ENCODE measurements around the gene CLCN4.

Gene CLCN4

DNA sequence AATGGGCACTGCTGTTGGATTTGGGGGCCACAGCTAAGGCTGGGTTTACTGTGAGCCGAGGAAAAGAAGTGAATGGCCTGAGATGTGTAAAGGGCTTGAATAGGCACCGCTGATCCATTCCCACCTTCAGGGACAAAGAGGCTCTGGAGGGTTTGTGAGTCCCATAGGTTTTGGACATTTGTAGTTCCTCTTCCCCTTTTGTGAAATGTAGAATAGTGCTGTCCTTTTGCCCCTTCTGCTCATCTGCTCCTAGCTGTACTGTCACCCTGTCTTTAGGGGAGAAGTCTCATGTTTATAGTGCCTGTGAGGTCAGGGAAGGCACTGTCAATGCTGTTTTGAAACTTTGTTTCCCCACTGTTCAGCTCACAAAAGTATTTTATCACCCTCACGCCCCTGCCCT, 26.4 kb upstream of the CLCN4 start:
- no peak for DNase-seq (ENCODE audit: low read depth)

DNA sequence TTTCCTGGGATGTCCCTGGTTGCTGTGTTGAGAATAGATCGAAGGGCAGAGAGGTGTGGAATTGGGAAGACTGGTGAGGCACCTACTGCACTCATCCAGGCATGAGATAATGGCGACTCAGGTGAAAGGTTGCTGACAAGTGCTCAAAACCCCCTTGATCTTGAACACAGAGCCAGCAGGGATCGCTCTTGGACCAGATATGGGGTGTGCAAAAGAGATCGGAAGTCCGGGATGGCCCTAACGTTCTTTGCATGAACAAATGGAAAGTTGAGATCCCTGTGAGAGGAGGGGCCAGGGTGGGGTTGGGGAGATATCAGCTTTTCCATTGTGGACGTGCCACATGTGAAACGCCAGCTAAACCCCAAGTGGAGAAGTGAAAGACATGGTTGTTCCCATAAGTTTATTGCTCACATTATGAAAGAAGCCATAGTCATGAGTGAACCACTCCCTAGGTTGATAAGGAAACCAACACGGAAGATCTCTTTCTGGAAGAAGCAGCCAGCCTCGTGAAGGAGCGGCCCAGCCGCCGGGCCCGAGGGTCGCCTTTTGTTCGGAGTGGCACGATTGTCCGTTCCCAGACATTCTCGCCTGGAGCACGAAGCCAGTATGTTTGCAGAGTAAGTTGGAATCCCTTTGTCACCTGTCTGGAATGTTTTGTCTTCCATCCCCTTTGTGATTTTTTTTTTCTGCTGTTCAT, 22.6 kb upstream of the CLCN4 start:
- no peak for DNase-seq (ENCODE audit: low read depth)

DNA sequence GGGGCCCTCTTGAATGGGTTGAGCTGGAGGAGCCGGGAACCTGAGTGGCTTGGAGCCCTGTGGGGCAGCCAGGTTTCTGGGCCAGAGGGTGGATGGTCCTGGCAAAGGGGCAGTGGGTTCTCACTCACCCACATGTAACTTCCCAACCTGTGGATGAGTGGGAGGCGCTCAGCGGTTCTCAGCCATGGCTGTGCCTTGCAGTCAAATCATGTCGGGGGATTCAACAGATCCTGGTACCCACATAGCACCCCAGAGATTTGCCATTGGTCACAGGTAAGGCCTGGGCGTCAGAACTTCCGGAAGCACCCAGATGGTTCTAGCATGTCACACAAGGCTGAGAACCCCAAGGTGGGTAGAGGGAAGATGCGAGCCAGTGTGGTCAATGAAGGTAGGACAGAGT, 21.9 kb upstream of the CLCN4 start:
- DNase-seq (ENCODE audit: low read depth), result no peak

DNA sequence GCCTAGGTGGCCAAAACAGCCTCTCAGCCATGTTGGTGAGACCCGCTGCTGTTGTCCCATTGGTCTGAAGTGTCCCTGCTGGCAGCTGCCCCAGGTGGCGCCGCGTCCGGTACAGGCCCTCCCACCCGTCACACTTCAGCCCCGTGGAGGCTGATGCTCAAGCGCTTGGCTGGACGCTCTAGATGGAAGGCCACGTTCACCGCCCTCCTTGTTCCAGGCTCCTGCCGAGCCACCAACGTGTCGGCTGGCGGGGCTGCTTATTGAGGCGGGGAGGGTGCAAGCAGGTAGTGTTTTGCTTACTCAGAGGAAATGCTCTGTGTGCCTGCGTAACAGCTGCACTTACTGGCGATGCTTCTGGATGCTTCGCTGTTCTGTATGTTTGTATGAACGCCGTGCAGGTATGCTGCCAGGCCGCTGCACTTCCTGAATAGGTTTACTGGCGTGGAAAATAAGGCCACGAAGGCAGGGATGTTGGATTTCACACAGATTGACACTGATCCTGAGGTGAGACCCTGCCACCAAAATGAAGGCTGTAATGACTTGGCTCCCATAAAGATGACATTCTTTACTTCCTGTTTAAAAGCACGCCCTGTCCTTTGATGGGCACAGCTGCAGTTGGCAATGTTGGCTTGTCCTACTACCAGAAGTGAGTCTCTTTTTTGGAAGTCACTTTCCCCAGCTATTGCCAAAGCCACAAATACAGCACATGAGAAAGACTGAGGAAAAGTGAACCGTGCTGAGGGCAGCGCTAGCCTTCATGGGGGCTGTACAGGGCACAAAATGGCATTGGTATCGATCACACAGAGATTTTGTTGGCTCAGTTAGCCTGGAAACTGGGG, 21.0 kb upstream of the CLCN4 start:
- DNase-seq (ENCODE audit: low read depth), result no peak

DNA sequence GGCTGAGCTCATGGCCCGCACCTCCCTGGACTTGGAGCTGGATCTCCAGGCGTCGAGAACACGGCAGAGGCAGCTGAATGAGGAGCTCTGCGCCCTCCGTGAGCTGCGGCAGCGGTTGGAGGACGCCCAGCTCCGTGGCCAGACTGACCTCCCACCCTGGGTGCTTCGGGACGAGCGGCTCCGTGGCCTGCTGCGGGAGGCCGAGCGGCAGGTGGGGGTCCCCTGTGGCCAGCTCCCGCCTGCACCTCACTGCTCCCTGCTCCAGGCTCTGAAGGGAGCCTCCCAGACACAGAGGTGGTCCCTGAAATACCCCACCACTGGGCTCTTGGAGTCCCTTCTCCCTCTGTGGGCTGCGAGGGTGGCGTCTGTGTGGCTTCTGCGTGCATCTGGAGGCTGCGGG, 18.0 kb upstream of the CLCN4 start:
- DNase-seq (ENCODE audit: low read depth), result no peak

DNA sequence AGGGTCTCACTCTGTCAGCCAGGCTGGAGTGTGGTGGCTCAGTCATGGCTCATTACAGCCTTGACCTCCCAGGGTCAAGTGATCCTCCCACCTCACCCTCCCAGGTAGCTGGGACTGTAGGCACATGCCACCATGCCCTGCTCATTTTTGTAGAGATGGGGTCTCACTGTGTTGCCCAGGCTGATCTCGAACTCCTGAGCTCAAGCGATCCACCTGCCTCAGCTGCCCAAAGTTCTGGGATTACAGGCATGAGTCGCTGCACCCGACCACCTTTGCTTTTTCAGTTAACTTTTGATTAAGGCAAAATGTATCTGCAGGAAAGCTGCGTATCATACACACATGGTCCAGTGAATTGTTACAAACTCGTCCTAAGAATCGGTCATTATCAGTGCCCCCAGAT, 16.5 kb upstream of the CLCN4 start:
- DNase-seq (ENCODE audit: low read depth), result no peak

DNA sequence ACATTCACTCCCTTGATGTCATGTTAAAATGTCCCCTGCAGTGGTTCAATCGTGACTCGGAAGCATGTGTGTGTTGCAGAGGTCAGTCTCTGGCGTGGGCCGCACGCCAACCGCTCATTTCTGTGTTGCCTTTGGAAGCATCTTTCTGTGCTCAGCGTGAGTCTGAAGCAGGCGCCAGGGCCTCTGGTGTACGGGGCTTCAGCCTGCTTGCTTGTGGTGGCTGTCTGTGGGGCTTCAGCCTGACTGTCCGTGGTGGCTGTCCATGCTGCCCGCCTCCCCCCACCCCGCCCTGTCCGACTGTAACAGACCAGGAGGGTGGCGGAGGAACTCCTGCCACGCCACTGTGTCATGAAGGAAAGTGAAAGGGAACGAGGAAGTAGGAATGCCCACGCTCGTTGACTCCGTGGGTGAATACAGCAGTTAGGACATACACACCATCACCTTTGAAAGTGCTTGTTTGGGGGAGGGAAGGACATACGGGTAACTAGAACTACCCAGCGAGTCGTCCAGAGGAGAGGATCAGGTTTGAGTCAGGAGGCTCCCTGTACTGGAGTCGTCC, 14.7 kb upstream of the CLCN4 start:
- DNase-seq (ENCODE audit: low read depth), result no peak

DNA sequence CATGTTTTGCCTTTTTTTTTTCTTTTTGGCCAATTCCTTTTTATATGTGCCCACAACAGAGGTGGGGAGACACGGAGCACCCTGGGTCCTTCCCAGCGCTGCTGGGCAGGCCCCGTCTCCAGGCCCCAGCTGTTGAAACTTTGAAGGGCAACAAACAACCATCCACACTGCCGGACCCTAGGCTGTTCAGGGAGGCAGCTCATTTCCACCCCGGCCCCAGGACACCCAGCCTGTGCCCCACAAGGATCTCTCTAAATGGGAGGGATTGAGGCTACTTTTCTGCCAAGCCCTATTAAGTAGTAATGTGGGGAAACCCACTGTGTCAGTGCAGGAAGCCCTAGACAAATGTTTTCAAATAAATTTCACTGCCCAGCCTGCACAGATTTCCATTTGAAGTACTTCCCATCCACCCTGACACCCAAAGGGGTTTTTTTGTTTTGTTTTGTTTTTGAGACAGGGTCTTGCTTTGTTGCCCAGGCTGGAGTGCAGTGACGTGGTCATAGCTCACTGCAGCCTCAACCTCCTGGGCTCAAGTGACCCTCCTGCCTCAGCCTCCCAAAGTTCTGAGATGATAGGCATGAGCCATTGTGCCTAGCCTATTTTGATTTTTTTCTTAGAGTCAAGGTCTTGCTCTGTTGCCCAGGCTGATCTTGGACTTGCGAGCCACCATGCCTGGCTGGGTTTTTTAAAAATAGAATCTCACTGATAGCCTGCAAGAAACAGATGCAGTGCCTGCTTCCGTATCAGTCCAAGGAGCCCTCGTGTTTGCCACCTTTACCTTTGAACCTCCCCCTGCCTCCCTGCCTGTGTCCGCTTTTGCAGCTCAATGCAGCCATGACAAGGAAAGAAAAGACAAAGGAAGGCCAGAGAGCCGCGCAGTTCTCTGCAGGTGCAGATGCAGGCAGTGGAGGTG, 13.4 kb upstream of the CLCN4 start:
- no peak for DNase-seq (ENCODE audit: low read depth)

DNA sequence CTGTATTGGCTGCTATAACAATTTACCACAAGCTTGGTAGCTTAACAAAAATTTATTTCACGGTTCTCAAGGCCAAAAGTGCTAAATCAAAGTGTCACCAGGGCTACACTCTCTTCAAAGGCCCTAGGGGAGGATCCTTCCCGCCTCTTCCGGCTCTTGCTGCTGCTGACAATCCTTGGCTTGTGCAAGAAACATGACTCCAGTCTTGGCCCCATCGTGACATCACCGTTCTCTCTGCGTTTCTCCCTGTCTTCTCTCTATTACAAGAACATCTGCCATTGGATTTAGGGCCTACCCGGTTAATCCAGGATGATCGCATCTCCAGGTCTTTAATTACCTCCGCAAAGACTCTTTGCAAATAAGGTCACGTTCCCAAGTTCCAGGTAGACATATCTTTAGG, 10.4 kb upstream of the CLCN4 start:
- no peak for DNase-seq (ENCODE audit: low read depth)

DNA sequence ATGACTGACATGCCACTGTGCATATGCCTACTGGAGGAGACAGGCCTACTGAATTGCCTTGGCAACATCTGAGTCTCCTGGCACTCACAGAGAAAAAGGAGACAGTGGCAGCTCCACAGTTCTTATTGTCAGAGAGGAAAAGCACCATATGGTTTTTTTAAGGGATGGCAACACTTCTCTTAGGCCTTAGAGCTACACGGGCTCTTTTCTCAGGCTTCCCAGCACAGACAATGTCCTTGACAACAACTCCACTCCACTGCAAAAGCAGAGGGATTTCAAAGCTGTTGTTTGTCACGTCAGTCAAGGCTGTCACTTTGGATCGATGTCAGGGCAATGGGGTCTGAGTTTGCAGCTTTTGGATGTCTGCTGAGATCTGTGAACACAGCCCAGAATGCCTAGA, 4.7 kb upstream of the CLCN4 start:
- DNase-seq (ENCODE audit: low read depth), result no peak

DNA sequence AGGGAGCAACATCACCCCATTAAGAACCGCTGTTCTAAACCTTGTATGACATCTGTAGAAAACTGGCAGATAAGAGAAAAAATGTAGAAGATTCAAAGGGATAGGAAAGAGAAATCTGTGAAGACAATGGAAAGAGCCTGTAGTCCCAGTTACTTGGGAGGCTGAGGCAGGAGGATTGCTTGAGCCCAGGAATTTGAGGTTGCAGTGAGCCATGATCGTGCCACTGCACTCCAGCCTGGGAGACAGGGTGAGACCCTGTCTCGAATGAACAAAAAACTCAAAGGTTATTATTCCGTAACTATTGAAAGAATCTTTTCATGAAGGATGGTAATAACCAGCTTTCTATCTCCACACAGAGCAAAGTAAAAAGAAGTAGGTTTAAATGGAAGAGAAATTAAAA, 1.6 kb upstream of the CLCN4 start:
- DNase-seq (ENCODE audit: low read depth), result no peak

DNA sequence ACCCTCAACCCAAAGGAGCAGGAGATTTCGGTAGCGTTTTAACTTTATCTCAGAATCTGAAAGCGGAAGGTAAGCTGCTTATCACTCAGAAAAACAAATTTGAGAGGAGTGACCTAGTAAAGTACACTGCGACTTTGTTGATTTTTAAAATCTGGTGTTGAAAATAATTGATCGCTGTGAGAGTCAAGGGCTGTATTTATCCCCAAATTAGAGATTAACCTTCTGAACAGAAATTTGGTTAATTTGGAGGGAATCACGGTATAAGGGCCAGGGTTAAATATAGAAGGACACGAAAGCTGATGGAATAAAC, 212 bp downstream of the CLCN4 start:
- no peak for DNase-seq (ENCODE audit: low read depth)

DNA sequence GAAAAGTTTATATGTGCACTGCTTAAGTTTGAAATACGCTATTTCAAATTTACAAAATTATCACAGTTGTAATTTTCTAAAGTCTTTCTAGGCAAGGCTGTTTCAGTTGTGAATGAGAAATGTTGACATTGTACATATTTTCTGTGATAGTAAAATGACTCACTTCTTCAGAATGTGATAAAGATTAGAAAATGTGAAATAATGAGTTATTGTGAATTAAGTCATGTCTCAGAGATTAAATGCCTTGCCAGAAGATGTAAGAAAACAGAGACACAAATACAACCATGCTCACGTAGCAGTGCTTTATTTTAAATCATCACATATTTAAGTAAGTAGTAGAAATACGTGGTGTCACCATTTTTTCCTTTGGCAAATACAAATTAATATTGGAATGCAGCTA, 768 bp downstream of the CLCN4 start:
- DNase-seq (ENCODE audit: low read depth), result peak; percentile 36

DNA sequence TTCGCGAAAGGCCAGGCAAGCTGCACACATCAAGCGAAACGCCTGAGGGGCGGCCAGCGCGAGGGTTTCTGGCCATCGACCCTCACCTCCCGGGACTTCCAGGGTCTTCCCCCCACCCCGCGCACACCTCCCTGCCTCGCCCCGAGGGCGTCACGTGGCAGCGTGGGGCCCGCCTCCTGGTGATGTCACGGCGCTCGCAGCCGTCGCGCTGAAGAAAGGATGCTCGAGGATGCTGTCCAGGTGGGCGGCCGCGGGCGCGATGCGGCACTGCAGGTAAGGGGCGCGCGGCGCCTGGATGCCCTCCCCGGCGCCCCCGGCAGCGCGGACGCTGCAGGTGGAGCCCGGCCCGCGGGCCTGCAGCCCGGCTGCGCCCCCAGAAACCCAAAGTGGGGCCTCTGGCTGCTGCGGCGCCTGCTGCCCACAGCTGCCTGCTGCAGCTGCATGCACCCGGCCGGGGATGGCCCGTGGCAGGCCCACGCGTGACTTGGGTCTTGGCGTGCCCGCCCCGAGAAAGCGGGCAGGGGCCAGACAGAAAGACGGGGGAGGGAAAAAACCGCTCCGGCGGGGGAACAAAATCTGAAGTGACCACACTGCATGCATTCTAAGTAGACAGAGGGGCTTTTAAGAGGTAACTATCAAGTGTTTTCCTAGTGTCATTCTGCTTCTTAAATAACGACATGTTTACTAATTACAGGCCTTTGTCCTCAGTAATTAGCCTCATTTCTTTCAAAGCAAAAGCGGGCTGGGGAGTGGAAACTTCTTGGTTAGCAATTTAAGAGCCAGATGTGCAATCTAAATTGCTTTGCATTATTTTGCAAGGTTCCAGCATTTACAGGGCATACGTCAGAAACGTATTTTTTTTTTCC, 1.7 kb downstream of the CLCN4 start:
- DNase-seq (ENCODE audit: low read depth), result no peak

DNA sequence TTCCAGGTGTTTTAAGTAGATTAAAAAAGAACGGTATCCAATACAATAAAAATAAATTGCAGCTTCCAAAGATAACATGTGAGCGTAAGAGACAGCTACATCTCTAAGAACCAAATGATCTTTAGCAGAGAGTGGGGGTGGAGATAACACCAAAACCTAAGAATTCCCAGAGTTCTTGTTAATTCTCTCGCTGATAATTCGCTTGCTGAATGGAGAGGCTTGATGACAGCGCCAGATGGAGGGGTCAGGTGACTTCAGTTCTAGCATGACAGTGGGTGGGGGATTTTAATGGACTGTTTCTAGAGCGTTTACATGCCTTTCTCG, 2.3 kb downstream of the CLCN4 start:
- DNase-seq (ENCODE audit: low read depth), result no peak

DNA sequence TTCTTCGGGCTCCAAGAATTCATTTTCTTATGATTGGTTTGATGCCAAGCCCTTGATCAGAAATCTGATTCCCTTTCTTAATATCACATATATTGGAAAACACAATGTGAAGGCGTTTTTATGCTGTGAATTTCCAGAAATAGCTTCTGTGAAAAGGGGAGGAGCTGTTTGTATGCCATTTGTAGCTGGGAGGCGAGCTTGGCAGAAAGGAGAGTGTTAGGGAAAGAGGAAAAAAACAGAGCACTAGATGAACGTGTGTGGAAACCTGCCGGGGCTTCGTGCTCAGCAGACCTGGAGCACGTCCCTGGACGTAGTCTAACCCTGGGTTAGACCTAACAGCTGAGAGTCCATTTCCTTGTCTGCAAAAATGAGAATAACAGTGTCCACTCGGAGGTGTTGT, 3.4 kb downstream of the CLCN4 start:
- no peak for DNase-seq (ENCODE audit: low read depth)

DNA sequence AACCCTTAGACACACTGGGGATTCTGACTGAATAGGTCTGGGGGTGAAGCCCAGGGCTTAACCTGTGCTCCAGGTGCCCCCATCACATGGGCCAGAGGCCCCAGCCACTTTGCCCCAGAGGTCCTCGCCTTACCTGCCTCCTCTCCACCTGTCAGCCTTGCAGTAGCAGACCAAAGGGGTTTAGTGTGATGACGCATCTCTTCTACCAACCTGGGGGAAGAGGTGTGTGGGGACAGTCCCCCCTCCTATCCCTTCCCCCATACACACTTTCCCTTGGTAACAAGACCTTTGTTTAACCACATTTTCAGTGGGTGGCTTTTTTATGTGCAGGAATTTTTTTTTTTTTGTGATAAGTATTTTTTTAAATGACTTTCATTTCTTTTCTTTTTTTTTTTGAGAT, 6.3 kb downstream of the CLCN4 start:
- no peak for DNase-seq (ENCODE audit: low read depth)

DNA sequence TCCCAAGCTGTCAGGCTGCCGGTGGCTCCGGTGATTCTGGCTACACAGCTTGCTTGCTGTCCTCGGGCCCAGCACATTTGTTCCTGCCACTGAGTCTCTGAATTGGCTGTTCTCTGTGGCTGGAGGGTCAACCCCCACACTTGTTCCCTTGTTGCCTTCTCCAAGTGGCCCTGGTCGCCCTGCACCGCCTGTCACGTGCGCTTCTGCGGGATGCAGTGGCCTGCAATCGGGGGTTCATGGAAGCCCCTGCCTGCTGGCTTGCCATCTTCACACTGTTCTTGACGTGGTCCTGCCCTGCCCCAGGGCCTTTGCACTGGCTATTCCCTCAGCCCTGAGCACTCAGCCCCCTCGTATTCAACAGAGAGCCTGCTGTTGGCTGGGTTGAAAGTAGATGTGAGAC, 8.1 kb downstream of the CLCN4 start:
- DNase-seq (ENCODE audit: low read depth), result no peak

DNA sequence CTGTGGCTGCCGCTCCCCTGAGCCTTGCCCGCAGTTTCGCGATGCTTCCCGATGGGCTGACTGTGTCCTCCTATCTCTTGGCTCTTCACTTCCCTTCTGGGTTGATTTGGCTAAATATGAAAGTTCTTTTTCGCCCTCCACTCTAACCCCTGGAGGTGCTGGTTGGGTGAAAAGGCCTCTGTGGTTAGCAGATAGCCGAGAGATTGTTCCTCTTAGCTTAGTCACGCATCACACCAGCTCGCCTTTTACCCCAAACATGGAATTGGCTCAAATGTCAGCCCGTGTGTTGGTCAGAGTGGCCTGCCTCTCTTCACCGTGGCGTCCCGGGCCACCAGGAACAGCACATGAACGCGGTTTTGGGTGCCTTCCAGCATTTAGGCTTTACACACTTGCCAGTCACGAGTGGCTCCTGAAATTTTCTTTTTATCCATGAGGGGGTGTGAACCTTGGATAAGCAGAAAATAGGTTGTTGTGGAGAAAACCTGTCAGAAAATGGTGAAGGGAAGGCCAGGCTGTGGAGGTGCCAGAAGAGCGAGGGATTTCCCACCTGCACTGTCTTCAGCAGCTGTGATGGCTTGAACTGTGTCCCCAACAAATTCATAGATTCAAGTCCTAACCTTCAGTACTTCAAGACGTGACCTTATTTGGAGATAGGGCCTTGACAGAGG, 8.9 kb downstream of the CLCN4 start:
- DNase-seq (ENCODE audit: low read depth), result no peak

DNA sequence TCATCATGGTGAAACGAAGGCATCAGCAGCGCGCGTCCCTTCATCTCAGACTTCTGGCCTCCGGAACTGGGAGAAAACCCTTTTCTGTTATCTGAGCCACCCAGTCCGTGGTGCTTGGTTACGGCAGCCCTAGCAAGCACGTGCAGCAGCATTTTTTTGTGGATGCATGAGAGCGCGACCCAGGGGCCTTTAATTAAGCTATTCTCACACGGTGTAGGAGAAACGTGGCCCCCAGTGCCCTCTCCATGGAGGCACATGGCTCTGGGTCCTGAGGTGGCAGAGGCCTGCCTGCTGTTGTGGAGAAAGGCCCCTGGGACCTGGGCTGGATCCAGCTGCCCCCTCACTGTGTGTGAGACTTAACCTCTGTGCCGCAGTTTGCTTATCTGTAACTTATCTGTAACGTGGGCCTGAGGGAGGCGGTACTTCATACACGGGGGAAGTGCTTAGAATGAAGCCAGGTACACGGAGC, 9.5 kb downstream of the CLCN4 start:
- DNase-seq (ENCODE audit: low read depth), result no peak

DNA sequence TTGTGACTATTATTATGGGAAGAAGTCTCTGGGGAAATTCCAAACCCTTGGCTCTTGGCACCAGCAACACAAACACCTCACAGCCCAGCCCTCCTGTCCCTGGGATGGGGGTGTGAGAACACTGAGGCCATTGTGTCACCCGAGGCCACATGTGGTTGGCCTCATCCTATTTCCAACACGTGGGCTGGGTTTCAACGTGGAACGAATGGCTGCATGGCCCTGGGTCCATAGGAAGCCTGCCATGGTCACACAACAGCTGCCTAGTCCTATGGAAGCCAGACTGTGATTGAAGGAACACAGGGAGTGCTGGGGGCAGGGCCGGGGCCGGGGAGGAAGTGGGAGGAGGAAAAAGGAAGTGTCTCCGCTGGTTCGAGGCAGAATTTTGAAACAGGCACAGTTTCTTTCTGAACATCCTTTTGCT, 10.0 kb downstream of the CLCN4 start:
- DNase-seq (ENCODE audit: low read depth), result no peak
